PFSK-1 (cell line): Measurements from ENCODE around the gene TMC5.

Experiments
- POLR2AphosphoS5 ChIP-seq: IDR thresholded peaks from 2 replicates; pipeline ENCODE4 v1.6.1; 2012; ENCODE audit warnings: low read depth, mild to moderate bottlenecking, control low read depth, low read length, moderate library complexity
- REST ChIP-seq, 2 experiments: IDR thresholded peaks; 2 replicates each; pipeline versions ENCODE4 v1.6.1 to v1.8.0; 2011 to 2012; ENCODE audit warnings: low read depth in 2 of 2, low read length in 2 of 2, control low read depth in 1 of 2, inconsistent platforms in 1 of 2, mild to moderate bottlenecking in 1 of 2, moderate library complexity in 1 of 2; ENCODE audit not compliant: insufficient read depth in 1 of 2
- SIN3A ChIP-seq: IDR thresholded peaks from 2 replicates; pipeline ENCODE4 v1.6.1; 2012; ENCODE audit warnings: mild to moderate bottlenecking, low read length, moderate library complexity, borderline replicate concordance; ENCODE audit not compliant: insufficient read depth

DNA sequence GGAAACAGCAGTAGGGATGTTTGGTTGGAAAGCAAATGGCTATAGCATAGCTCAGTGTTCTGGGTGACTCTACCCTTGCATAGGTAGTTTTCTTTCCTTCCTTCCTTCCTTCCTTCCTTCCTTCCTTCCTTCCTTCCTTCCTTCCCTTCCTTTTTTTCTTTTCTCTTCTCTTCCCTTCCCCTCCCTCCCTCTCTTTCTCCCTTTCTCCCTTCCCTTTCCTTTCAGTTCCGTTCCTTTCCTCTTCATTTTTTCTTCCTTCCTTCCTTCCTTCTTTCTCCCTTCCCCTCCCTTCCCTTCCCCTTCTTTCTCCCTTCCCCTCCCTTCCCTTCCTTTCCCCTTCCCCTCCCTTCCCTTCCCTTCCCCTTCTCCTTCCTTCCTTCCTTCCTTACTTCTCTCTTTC is 72.9 kb downstream of the TMC5 start:
- TF ChIP-seq POLR2AphosphoS5 (no peak), REST (IDR thresholded peaks at IDR 0.05; ENCODE audit: insufficient read depth in 1 of 2, low read depth in 2 of 2, low read length in 2 of 2) (no peak), SIN3A (no peak)
